Uterus (tissue), 2 donors: ENCODE measurements around the gene PTX3.

Source experiments
- CTCF ChIP-seq, 4 experiments: fragments of 200-600 bp in 2 of 4; fragments of 450-650 bp in 2 of 4; sonication (generic) in 2 of 4; IDR thresholded peaks; one replicate each; pipeline ENCODE4 v1.5.1; 2016 to 2019; ENCODE audit warnings: antibody characterized with exemption in 4 of 4, mild to moderate bottlenecking in 2 of 4, moderate library complexity in 1 of 4
- POLR2A ChIP-seq, 2 donors: fragments of 450-650 bp; IDR thresholded peaks; one replicate each; pipeline ENCODE4 v1.6.1; 2016; ENCODE audit warnings: antibody characterized with exemption in 2 of 2, mild to moderate bottlenecking in 1 of 2, moderate library complexity in 1 of 2

DNA sequence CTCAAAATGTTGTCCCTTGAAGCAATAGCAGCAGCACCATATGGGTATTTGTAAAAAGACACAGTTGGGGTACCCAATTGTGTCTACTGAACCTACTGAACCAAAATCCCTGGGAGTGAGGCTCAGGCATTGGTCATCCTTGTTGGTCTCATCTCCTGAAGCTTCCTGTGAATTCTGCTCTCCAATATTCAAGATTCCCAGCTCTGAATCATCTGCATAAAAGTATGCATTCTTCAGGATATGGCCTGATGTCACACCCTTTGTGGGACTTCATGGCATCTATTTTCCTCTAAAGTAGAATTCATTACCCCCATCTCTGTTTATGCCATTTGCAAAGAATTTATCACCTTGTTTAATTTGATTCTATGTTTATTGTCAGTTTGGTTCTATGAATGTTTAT lies 13.3 kb upstream of the PTX3 start:
- TF ChIP-seq POLR2A (IDR thresholded peaks at IDR 0.05) (no peak), CTCF (IDR thresholded peaks at IDR 0.05) (no peak)
